OCI-LY1 (cell line): ENCODE measurements around the gene CEACAM19.

Experiments used
- H2AFZ ChIP-seq: fragments of 200-600 bp; sonication (generic), shearing (Covaris generic); 2 replicates; pipeline ENCODE4 v1.6.0; 2014; ENCODE audit warnings: antibody characterized with exemption, mild to moderate bottlenecking, low read length
- H3F3A ChIP-seq: fragments of 200-600 bp; sonication (generic), shearing (Covaris generic); 2 replicates; pipeline ENCODE4 v1.6.0; 2014; ENCODE audit warnings: mild to moderate bottlenecking, antibody characterized with exemption, low read length, moderate library complexity; ENCODE audit not compliant: insufficient read depth
- H3K27ac ChIP-seq: fragments of 200-600 bp; sonication (generic); 2 replicates; pipeline ENCODE4 v1.5.1; 2014; ENCODE audit warnings: low read length, mixed run types, mild to moderate bottlenecking, low read depth; ENCODE audit not compliant: poor library complexity, severe bottlenecking
- H3K27me3 ChIP-seq: fragments of 200-600 bp; sonication (generic); 2 replicates; pipeline ENCODE4 v1.6.0; 2014; ENCODE audit warnings: antibody characterized with exemption, mild to moderate bottlenecking, low read length, moderate library complexity; ENCODE audit not compliant: insufficient read depth
- H3K36me3 ChIP-seq: fragments of 200-600 bp; sonication (generic); 2 replicates; pipeline ENCODE4 v1.6.1; 2014; ENCODE audit warnings: mild to moderate bottlenecking, antibody characterized with exemption, low read length, moderate library complexity, mixed read lengths; ENCODE audit not compliant: insufficient read depth
- H3K4me1 ChIP-seq: fragments of 200-600 bp; sonication (generic); 2 replicates; pipeline ENCODE4 v1.5.1; 2014; ENCODE audit warnings: mild to moderate bottlenecking, low read length, moderate library complexity; ENCODE audit not compliant: insufficient read depth, severe bottlenecking
- H3K4me2 ChIP-seq: fragments of 200-600 bp; sonication (generic), shearing (Covaris generic); 2 replicates; pipeline ENCODE4 v1.6.1; 2014; ENCODE audit warnings: low read length
- H3K4me3 ChIP-seq: fragments of 200-600 bp; sonication (generic); 2 replicates; pipeline ENCODE4 v1.5.1; 2014; ENCODE audit warnings: low read length, low read depth, mild to moderate bottlenecking, mixed read lengths; ENCODE audit not compliant: poor library complexity, severe bottlenecking
- H3K79me2 ChIP-seq: fragments of 200-600 bp; shearing (Covaris generic); 2 replicates; pipeline ENCODE4 v1.6.1; 2016; ENCODE audit warnings: mixed run types, low read length, mixed read lengths; ENCODE audit not compliant: insufficient read depth
- H3K9ac ChIP-seq: fragments of 200-600 bp; sonication (generic), shearing (Covaris generic); 2 replicates; pipeline ENCODE4 v1.6.1; 2014; ENCODE audit warnings: mild to moderate bottlenecking, low read length, mixed read lengths
- H3K9me2 ChIP-seq: fragments of 200-600 bp; sonication (generic), shearing (Covaris generic); 2 replicates; pipeline ENCODE4 v1.6.1; 2014; ENCODE audit warnings: low read depth, mild to moderate bottlenecking, low read length, mixed read lengths
- H3K9me3 ChIP-seq: fragments of 200-600 bp; shearing (Covaris generic); 2 replicates; pipeline ENCODE4 v1.6.1; 2014; ENCODE audit warnings: low read length, mixed read lengths
- H4K20me1 ChIP-seq: fragments of 200-600 bp; sonication (generic), shearing (Covaris generic); 2 replicates; pipeline ENCODE4 v1.6.0; 2016; ENCODE audit warnings: mild to moderate bottlenecking, low read length; ENCODE audit not compliant: insufficient read depth
- EZH2 ChIP-seq: fragments of 200-600 bp; sonication (generic), shearing (Covaris generic); IDR thresholded peaks from 2 replicates; pipeline ENCODE4 v1.8.0; 2017; ENCODE audit warnings: borderline replicate concordance, mixed run types, mild to moderate bottlenecking, antibody characterized with exemption, low read length, moderate library complexity, mixed read lengths
- TF ChIP-seq, protein P1 (sequence below): fragments of 200-600 bp; sonication (generic), shearing (Covaris generic); IDR thresholded peaks from 2 replicates; pipeline ENCODE4 v1.5.1; 2017; ENCODE audit warnings: mild to moderate bottlenecking, antibody characterized with exemption, low read length, moderate library complexity, mixed read lengths

Gene CEACAM19

GRCh38 chr19:44722131-44723121 is 51.1 kb downstream of the CEACAM19 start:
- Histone ChIP-seq H2AFZ (no peak overlapping the region), H3K4me3 (no peak overlapping the region), H3K27ac (no peak overlapping the region), H3K36me3 (no peaks in the 10 kb centered on the region), H3K27me3 (no peaks in the 10 kb centered on the region), H3K9ac (no peak overlapping the region), H3K4me1 (peaks cover 7% of the 10 kb centered on the region), H3K4me2 (no peak overlapping the region), H3F3A (no peaks in the 10 kb centered on the region), H3K9me3 (no peaks in the 10 kb centered on the region), H3K9me2 (no peaks in the 10 kb centered on the region), H4K20me1 (no peaks in the 10 kb centered on the region), H3K79me2 (no peaks in the 10 kb centered on the region)
- TF ChIP-seq EZH2: no peak
- TF ChIP-seq, protein P1, sequence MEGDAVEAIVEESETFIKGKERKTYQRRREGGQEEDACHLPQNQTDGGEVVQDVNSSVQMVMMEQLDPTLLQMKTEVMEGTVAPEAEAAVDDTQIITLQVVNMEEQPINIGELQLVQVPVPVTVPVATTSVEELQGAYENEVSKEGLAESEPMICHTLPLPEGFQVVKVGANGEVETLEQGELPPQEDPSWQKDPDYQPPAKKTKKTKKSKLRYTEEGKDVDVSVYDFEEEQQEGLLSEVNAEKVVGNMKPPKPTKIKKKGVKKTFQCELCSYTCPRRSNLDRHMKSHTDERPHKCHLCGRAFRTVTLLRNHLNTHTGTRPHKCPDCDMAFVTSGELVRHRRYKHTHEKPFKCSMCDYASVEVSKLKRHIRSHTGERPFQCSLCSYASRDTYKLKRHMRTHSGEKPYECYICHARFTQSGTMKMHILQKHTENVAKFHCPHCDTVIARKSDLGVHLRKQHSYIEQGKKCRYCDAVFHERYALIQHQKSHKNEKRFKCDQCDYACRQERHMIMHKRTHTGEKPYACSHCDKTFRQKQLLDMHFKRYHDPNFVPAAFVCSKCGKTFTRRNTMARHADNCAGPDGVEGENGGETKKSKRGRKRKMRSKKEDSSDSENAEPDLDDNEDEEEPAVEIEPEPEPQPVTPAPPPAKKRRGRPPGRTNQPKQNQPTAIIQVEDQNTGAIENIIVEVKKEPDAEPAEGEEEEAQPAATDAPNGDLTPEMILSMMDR: no peak

- peaks cover 12% of the 10 kb centered on the region for H3K4me1 ChIP-seq
Observed at GRCh38 chr19:44723299-44723951, 52.1 kb downstream of the CEACAM19 start.

DNA sequence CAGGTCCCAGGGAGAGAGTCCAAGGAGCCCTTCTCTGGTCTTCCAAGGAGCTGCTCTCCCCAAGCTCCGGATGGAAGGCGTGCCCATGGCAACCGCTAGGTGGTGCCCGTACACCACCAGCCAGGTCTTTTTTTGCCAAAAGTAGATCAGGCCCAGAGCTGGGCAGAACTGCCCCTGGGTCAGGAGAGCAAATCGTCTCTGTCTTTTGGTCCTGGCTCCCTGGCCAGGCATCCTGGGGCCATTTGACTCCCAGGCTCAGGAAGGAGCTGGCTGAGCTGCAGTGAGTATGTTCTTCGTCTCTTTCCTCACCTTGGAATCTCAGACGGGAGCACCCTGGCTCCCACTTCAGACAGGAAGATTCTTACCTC is 52.7 kb downstream of the CEACAM19 start:
- H3F3A ChIP-seq: no peaks in the 10 kb centered on the region
- peaks cover 12% of the 10 kb centered on the region for H3K4me1 ChIP-seq
- no peak overlapping the region for H3K27ac ChIP-seq
- H3K36me3 ChIP-seq: no peaks in the 10 kb centered on the region
- no peak overlapping the region for H2AFZ ChIP-seq
- TF ChIP-seq, protein P1: peak; percentile 97
- TF ChIP-seq EZH2: no peak
- no peak overlapping the region for H3K4me3 ChIP-seq
- H3K9ac ChIP-seq: no peak overlapping the region
- H3K4me2 ChIP-seq: no peak overlapping the region
- no peaks in the 10 kb centered on the region for H3K79me2 ChIP-seq
- H3K9me2 ChIP-seq: no peaks in the 10 kb centered on the region
- H3K9me3 ChIP-seq: no peaks in the 10 kb centered on the region
- no peaks in the 10 kb centered on the region for H4K20me1 ChIP-seq
- no peaks in the 10 kb centered on the region for H3K27me3 ChIP-seq

More at GRCh38 chr19:44723299-44723951, 52.1 kb downstream of the CEACAM19 start:
- TF ChIP-seq, protein P1: no peak
- TF ChIP-seq EZH2: no peak
- no peaks in the 10 kb centered on the region for H4K20me1 ChIP-seq
- no peaks in the 10 kb centered on the region for H3K36me3 ChIP-seq
- no peak overlapping the region for H3K27ac ChIP-seq
- H3K9me2 ChIP-seq: no peaks in the 10 kb centered on the region
- no peak overlapping the region for H3K4me3 ChIP-seq
- no peaks in the 10 kb centered on the region for H3K9me3 ChIP-seq
- H2AFZ ChIP-seq: no peak overlapping the region
- H3K27me3 ChIP-seq: no peaks in the 10 kb centered on the region
- no peak overlapping the region for H3K4me2 ChIP-seq
- H3K9ac ChIP-seq: no peak overlapping the region
- H3K79me2 ChIP-seq: no peaks in the 10 kb centered on the region
- H3F3A ChIP-seq: no peaks in the 10 kb centered on the region
